Sigmoid colon (tissue), 4 donors: ENCODE results near the gene STUB1.

Source experiments
- POLR2AphosphoS5 ChIP-seq, 4 donors: sonication (generic); formaldehyde crosslinking; IDR thresholded peaks; one replicate each; pipeline ENCODE4 v1.6.1; 2017; ENCODE audit warnings: antibody characterized with exemption in 4 of 4
- TF ChIP-seq, protein P1 (sequence below), 4 experiments: fragments of 450-650 bp in 3 of 4; fragments of 200-600 bp in 1 of 4; IDR thresholded peaks; one replicate each; pipeline ENCODE4 v1.5.1; 2016 to 2019; ENCODE audit warnings: antibody characterized with exemption in 4 of 4, mild to moderate bottlenecking in 3 of 4, moderate library complexity in 2 of 4

DNA sequence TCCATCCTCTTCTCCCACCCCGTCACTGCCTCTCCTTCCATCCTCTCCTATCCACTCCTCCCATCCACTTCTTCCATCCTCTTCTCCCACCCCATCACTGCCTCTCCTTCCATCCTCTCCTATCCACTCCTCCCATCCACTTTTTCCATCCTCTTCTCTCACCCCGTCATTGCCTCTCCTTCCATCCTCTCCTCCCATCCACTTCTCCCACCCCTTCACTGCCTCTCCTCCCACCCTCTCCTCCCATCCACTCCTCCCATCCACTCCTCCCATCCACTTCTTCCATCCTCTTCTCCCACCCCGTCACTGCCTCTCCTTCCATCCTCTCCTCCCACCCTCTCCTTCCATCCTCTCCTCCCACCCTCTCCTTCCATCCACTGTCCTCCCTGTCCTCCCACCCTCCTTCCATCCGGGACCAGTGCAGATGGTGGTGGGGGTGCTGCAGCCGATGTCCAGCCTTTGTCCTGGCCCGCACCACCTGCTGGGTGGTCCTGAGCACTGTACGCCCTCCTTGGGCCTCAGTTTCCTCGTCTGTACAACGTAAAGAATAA, 48.3 kb upstream of the STUB1 start:
- TF ChIP-seq, protein P1, sequence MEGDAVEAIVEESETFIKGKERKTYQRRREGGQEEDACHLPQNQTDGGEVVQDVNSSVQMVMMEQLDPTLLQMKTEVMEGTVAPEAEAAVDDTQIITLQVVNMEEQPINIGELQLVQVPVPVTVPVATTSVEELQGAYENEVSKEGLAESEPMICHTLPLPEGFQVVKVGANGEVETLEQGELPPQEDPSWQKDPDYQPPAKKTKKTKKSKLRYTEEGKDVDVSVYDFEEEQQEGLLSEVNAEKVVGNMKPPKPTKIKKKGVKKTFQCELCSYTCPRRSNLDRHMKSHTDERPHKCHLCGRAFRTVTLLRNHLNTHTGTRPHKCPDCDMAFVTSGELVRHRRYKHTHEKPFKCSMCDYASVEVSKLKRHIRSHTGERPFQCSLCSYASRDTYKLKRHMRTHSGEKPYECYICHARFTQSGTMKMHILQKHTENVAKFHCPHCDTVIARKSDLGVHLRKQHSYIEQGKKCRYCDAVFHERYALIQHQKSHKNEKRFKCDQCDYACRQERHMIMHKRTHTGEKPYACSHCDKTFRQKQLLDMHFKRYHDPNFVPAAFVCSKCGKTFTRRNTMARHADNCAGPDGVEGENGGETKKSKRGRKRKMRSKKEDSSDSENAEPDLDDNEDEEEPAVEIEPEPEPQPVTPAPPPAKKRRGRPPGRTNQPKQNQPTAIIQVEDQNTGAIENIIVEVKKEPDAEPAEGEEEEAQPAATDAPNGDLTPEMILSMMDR (IDR thresholded peaks at IDR 0.05), result no peak
- TF ChIP-seq POLR2AphosphoS5 (IDR thresholded peaks at IDR 0.05), result no peak
